Activated CD8-positive, alpha-beta memory T cell treated with anti-CD3 and anti-CD28 coated beads, Interleukin-2, amount 10 ng/mL, durations not matched to agents 7 days and 5 days (primary cell): ENCODE results near the gene TMEM120B. TPM values are rescaled to one million over a fixed set of nuclear protein-coding genes. Genes with fewer than 3 reads are reported as not detected.

Source experiments
- ATAC-seq: fragments of 150-1000 bp; cut with Tn5 transposase; one replicate; pipeline ENCODE4 v1.10.0; 2021; ENCODE audit warnings: moderate library complexity
- CTCF ChIA-PET: fragments of 350-600 bp; sonication (Branson Sonifier 250); formaldehyde crosslinking; loops from one replicate; lab custom pipeline; 2021; ENCODE audit warnings: antibody characterized with exemption; lab: Charles Lee
- DNase-seq: peaks from one replicate; pipeline ENCODE4 v3.0.0-alpha.2; 2020
- H3K27ac Mint-ChIP-seq: one replicate; pipeline ENCODE4 v1.8.0; 2021; ENCODE audit warnings: mild to moderate bottlenecking, mixed read lengths
- H3K27me3 Mint-ChIP-seq: one replicate; pipeline ENCODE4 v1.8.0; 2021; ENCODE audit warnings: mixed read lengths
- H3K36me3 Mint-ChIP-seq: one replicate; pipeline ENCODE4 v1.8.0; 2021; ENCODE audit warnings: mild to moderate bottlenecking, mixed read lengths
- H3K4me1 Mint-ChIP-seq: one replicate; pipeline ENCODE4 v1.8.0; 2021; ENCODE audit warnings: mixed read lengths
- H3K4me3 Mint-ChIP-seq: one replicate; pipeline ENCODE4 v1.8.0; 2021; ENCODE audit warnings: mild to moderate bottlenecking, moderate library complexity, mixed read lengths
- H3K9me3 Mint-ChIP-seq: one replicate; pipeline ENCODE4 v1.8.0; 2022; ENCODE audit warnings: low read depth, mixed read lengths
- total RNA-seq, 2 experiments: library from RNA; stranded (reverse); gene quantifications; one replicate each; pipeline ENCODE4 v1.2.3, GENCODE V29; 2021

Gene TMEM120B
- total RNA-seq, 2 experiments from 2014 or later, result 8.8 to 11.0 TPM

DNA sequence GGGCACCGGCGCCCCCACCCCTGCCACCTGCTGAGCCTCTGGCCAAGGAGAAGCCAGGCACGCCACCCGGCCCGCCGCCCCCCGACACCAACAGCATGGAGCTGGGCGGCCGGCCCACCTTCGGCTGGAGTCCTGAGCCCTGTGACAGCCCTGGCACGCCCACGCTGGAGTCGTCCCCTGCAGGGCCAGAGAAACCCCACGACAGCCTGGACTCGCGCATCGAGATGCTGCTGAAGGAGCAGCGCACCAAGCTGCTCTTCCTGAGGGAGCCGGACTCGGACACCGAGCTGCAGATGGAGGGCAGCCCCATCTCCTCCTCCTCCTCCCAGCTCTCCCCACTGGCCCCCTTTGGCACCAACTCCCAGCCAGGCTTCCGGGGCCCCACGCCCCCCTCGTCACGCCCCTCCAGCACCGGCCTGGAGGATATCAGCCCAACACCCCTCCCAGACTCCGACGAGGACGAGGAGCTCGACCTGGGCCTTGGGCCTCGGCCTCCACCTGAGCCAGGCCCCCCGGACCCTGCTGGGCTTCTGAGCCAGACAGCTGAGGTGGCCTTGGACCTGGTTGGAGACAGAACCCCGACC, 97.8 kb downstream of the TMEM120B start:
- peaks cover 56% of the 10 kb centered on the region for H3K4me1 Mint-ChIP-seq
- H3K27me3 Mint-ChIP-seq, result no peaks in the 10 kb centered on the region
- H3K9me3 Mint-ChIP-seq, result no peaks in the 10 kb centered on the region
- DNase-seq (no peak), ATAC-seq (no peak)
- no peak overlapping the region for H3K4me3 Mint-ChIP-seq
- CTCF ChIA-PET, result interaction anchor here (0.8 to 32.8 kb wide), 9 partner anchors 17 to 115 kb away, joined by 3 to 1678 read pairs (median 11); partner anchors contain the start of genes RHOF, SETD1B and TMEM120B
- peaks cover 39% of the 10 kb centered on the region for H3K36me3 Mint-ChIP-seq
- H3K27ac Mint-ChIP-seq, result no peak overlapping the region

DNA sequence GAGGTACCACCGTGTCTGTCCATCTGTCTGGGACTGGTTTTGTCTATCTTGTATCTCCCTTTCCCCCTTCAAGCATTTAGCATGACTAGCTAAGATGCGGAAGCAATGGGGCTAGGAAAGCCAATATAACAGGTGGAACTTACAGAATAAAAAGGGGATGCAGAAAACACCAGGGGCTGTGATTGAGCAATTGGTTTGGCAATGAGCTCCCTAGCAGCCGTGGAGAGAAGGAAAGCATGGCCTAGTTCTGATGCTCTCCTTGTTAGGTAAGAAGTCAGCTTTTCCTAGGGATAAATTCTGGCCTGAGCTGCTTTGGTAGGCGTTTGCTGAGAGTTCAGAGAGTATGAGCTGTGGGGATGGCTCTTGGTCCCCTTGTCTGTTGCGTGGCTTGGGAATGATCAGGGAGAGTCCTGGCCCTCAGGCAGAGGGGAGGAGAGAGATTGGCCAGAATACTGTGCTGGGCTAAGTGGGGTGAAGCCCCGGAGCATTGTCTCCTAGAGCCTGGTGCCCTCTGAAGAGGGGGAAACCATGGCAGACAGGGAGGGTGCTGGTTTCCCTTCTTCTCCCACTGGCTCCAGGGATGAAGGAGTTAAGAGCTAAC, 98.4 kb downstream of the TMEM120B start:
- Mint-ChIP-seq H3K9me3 (no peaks in the 10 kb centered on the region), H3K4me1 (peaks cover 53% of the 10 kb centered on the region), H3K36me3 (peaks cover 37% of the 10 kb centered on the region), H3K27ac (peak overlapping the region; percentile 66), H3K4me3 (peak overlapping the region; percentile 78), H3K27me3 (no peaks in the 10 kb centered on the region)
- no peak for ATAC-seq
- CTCF ChIA-PET, result interaction anchor here (0.6 to 32.8 kb wide), 19 partner anchors 10 to 271 kb away, joined by 3 to 1678 read pairs (median 4); partner anchors contain the start of genes PSMD9, RHOF, SETD1B and TMEM120B
- no peak for DNase-seq

DNA sequence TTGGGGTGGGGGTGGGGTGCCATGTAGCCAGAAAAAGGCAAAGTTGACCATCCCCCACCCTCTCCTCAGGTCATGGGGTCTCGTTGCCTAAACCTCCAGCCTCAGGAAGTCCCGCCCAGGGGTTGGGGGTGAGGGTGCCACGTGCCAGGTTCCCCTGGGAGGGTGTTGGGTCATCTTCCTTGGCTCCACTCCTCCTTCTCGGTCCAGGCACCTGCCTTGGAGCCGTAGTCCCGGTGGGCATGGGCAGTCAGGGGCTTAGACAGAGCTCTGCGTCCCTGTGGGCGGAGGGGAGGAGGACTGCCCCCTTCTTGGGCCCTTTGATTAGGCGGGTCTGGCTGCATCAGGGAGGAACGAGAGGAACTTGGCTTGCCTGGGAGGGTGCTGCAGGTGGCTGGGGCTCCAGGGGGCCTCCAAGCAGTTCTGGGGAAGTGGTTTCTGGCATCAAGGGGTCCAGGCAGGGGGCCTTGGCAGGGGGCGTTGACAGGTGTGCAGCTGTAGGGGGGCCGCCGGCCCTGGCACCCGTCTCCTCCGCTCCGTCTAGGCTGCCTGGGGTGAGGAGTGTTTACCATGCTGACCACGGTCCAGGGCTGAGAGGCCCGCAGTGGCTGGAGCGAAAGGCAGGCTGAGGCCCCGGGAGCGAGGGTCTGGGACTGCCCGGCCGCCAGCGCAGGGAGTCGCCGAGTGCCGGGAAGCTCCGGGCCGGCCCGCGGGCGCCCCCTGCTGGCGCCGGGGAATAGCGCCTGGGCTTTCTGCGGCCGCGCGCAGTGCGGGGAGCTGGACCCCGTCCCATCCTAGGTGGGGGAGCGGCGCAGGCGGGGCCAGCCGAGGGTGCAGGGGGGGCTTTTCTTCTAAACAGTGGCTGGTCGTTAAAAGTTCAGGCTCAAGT, 99.1 kb downstream of the TMEM120B start:
- peaks cover 46% of the 10 kb centered on the region for H3K4me1 Mint-ChIP-seq
- no peaks in the 10 kb centered on the region for H3K27me3 Mint-ChIP-seq
- peak; percentile 72 for DNase-seq
- H3K27ac Mint-ChIP-seq, result peak overlapping the region; percentile 58
- CTCF ChIA-PET, result interaction anchor here (0.6 to 32.8 kb wide), 28 partner anchors 9 to 428 kb away, joined by 3 to 1678 read pairs (median 4); partner anchors contain the start of genes PSMD9, RHOF, SETD1B and TMEM120B
- peak; percentile 89 for ATAC-seq
- H3K9me3 Mint-ChIP-seq, result no peaks in the 10 kb centered on the region
- peaks cover 38% of the 10 kb centered on the region for H3K36me3 Mint-ChIP-seq
- H3K4me3 Mint-ChIP-seq, result peak overlapping the region; percentile 78

DNA sequence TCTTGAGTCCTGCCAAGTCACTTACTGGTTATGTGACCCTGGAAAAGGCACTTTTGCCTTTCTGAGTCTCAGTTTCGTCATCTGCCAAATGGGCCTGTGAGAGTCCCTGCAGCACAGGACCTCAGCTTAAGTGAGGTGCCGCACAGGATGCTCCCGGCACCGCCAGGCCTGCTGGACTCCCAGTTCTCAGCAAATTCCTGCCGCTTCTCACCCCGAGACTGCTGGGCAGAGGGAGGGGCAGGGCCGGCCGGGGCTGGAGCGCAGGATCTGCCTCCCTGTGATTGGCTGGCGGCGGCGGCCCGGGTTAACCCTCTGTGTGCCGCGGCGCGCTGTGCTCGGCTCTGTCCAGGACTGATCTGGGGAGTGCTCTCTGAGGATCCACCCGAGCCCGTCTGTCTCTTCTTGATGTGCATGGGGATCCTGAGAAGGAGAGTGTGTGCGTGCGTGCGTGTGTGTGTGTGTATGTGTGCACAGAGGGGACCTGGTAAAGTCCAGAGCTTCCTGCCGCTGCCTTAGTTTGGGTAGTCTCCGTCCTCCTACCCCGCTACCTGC, 99.8 kb downstream of the TMEM120B start:
- Mint-ChIP-seq H3K27me3 (no peaks in the 10 kb centered on the region), H3K36me3 (peaks cover 37% of the 10 kb centered on the region), H3K9me3 (no peaks in the 10 kb centered on the region), H3K4me1 (peaks cover 39% of the 10 kb centered on the region), H3K27ac (peak overlapping the region; percentile 58), H3K4me3 (peak overlapping the region; percentile 78)
- CTCF ChIA-PET, result interaction anchor here (0.6 to 32.8 kb wide), 24 partner anchors 8 to 428 kb away, joined by 3 to 1678 read pairs (median 4); partner anchors contain the start of genes PSMD9, RHOF, SETD1B and TMEM120B
- DNase-seq, result peak; percentile 61
- ATAC-seq, result peak; percentile 61

DNA sequence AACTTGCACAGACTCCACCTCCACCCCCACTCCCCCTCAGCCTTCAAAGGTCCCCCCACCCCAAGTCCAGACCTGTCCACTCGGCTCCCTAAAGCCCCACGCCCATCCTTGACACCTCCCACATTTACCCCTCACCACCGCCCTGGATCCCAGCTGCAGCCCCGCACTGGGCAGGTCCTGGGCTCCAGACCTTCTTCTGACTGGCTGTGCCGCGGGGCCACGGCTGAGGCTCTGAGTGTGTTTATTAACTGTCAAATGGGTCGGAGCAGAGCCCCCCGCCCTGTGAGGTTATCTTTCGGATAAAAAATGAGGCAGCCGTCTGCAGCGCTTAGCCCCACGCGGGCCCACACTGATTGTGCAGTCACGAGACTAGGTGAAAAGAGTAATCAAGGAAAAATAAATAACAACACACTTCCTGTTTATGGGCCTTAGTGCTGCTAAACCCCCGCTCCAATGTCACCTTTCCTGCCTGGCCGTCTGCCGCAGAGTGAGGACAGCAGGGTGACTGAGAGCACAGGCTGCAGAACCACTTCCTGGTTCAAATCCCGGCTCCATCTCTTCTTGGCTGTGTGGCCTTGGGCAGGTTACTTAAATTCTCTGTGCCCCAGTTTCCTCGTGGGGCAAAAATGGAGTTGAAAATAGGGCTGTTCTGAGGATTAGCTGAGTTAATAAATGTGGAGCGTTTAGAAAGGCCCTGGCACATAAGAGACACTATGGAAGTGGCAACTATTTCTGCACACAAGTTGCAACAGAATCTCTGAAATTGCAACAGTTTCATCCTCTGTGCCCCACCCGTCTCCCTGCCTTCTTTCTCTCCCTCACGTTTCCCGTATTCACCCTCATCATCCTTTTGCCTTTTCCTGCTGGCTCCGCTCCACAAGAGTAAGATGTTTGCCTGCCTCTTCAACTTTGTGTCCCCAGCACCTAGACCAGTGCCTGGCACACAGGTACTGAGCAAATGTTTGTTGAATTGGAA, 100.7 kb downstream of the TMEM120B start:
- Mint-ChIP-seq H3K4me1 (peaks cover 37% of the 10 kb centered on the region), H3K27me3 (no peaks in the 10 kb centered on the region), H3K27ac (peak overlapping the region; percentile 58), H3K36me3 (peaks cover 44% of the 10 kb centered on the region), H3K9me3 (no peaks in the 10 kb centered on the region), H3K4me3 (peak overlapping the region; percentile 78)
- ATAC-seq (no peak), DNase-seq (peak; percentile 60)
- CTCF ChIA-PET, result interaction anchor here (1.3 to 32.8 kb wide), 8 partner anchors 14 to 118 kb away, joined by 3 to 1678 read pairs (median 14); partner anchors contain the start of genes RHOF, SETD1B and TMEM120B

DNA sequence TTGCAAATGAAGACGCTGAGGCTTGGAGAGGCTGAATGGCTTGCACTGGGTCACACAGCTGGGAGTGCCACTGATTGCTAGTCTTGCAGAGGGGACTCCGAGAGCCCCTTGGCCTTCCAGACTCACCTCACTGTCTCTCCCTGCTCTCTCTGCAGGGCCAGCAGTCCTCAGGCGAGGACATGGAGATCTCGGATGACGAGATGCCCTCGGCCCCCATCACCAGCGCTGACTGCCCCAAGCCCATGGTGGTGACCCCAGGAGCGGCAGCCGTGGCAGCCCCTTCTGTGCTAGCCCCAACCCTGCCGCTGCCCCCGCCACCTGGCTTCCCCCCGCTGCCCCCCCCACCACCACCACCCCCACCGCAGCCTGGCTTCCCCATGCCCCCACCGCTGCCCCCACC, 101.4 kb downstream of the TMEM120B start:
- H3K27ac Mint-ChIP-seq, result no peak overlapping the region
- no peak for DNase-seq
- peak overlapping the region; percentile 78 for H3K4me3 Mint-ChIP-seq
- H3K9me3 Mint-ChIP-seq, result no peaks in the 10 kb centered on the region
- H3K27me3 Mint-ChIP-seq, result no peaks in the 10 kb centered on the region
- peaks cover 35% of the 10 kb centered on the region for H3K4me1 Mint-ChIP-seq
- ATAC-seq, result no peak
- CTCF ChIA-PET, result interaction anchor here (32.8 kb wide), 1 partner anchor 32 kb away, joined by 1678 read pairs; the partner anchor contains the start of genes RHOF and SETD1B
- H3K36me3 Mint-ChIP-seq, result peaks cover 40% of the 10 kb centered on the region

DNA sequence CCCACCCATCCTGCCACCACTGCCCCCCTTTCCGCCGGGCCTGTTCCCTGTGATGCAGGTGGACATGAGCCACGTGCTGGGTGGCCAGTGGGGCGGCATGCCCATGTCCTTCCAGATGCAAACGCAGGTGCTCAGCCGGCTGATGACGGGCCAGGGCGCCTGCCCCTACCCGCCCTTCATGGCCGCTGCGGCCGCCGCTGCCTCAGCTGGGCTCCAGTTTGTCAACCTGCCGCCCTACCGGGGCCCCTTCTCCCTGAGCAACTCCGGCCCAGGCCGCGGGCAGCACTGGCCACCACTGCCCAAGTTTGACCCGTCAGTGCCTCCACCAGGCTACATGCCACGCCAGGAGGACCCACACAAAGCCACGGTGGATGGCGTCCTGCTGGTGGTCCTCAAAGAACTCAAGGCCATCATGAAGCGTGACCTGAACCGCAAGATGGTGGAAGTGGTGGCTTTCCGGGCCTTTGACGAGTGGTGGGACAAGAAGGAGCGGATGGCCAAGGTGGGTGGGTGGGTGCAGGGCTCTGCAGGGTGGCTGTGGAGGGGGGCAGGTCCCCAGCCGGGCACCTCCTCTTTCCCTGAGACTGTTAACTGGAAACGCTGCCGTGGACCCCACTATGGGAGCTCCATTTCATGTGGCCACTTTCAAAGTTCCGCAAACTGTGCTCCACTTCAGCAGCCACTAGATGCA, 102.0 kb downstream of the TMEM120B start:
- Mint-ChIP-seq H3K9me3 (no peaks in the 10 kb centered on the region), H3K27me3 (no peaks in the 10 kb centered on the region), H3K36me3 (peaks cover 38% of the 10 kb centered on the region), H3K4me1 (peaks cover 33% of the 10 kb centered on the region), H3K27ac (no peak overlapping the region), H3K4me3 (no peak overlapping the region)
- DNase-seq, result no peak
- no peak for ATAC-seq
- CTCF ChIA-PET, result interaction anchor here (1.7 to 2.4 kb wide), 2 partner anchors 17 to 20 kb away, joined by 7 to 22 read pairs; partner anchors contain the start of gene RHOF

DNA sequence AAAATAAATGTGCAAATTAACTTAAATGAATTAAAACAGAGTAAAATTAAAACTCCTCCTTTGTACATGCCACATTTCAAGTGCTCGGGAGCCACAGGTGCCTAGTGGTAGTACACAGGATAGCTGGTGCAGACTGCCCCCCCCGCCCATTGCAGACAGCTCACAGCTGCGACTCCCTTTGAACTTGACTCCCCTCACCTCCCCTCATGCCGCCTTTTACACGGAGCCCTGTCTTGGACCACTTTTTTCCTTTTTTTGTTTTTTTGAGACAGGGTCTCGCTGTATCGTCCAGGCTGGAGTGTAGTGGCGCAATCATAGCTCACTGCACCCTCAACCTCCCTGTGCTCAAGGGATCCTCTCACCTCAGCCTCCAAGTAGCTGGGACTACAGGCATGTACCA, 102.7 kb downstream of the TMEM120B start:
- CTCF ChIA-PET, result interaction anchor here (0.7 to 2.4 kb wide), 6 partner anchors 16 to 100 kb away, joined by 3 to 22 read pairs (median 4); partner anchors contain the start of gene RHOF
- no peak overlapping the region for H3K4me3 Mint-ChIP-seq
- DNase-seq (no peak), ATAC-seq (no peak)
- H3K9me3 Mint-ChIP-seq, result no peaks in the 10 kb centered on the region
- no peak overlapping the region for H3K27ac Mint-ChIP-seq
- H3K27me3 Mint-ChIP-seq, result no peaks in the 10 kb centered on the region
- peaks cover 31% of the 10 kb centered on the region for H3K4me1 Mint-ChIP-seq
- peaks cover 38% of the 10 kb centered on the region for H3K36me3 Mint-ChIP-seq

DNA sequence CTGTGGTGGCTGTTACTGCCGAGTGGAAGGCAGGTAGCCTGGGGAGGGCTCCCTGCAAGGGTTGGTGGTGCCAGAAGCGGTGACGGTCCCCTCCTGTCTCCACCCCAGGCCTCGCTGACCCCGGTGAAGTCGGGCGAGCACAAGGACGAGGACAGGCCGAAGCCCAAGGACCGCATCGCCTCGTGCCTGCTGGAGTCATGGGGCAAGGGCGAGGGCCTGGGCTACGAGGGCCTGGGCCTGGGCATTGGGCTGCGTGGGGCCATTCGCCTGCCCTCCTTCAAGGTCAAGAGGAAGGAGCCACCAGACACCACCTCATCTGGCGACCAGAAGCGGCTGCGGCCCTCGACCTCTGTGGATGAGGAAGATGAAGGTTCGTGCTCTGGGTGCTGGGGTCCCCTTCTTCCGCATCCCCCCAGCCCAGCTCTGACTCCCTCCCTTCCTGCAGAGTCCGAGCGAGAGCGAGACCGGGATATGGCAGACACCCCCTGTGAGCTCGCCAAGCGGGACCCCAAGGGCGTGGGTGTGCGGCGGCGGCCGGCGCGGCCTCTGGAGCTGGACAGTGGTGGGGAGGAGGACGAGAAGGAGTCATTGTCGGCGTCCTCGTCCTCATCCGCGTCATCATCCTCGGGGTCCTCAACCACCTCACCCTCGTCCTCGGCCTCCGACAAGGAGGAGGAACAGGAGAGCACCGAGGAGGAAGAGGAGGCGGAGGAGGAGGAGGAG, 104.5 kb downstream of the TMEM120B start:
- no peak for ATAC-seq
- Mint-ChIP-seq H3K9me3 (no peaks in the 10 kb centered on the region), H3K4me1 (peaks cover 18% of the 10 kb centered on the region), H3K27me3 (no peaks in the 10 kb centered on the region), H3K36me3 (peaks cover 36% of the 10 kb centered on the region), H3K4me3 (no peak overlapping the region), H3K27ac (no peak overlapping the region)
- DNase-seq, result no peak
- CTCF ChIA-PET, result interaction anchor here (2.4 kb wide), 1 partner anchor 23 kb away, joined by 22 read pairs; the partner anchor contains the start of gene RHOF

DNA sequence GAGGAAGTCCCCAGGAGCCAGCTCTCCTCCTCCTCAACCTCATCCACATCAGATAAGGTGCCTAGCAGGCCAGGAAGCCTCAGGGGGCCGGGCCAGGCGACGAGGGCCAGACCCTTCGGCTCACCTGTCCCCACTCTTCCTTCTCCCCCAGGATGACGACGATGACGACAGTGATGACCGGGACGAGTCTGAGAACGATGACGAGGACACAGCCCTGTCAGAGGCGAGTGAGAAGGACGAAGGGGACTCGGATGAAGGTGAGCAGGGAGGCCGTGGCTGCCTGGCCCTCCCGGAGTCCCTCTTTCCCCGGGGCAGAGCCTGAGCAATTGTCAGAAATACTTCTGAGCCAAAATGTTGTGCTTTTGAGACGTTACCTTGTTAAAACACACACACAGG, 105.1 kb downstream of the TMEM120B start:
- peaks cover 13% of the 10 kb centered on the region for H3K4me1 Mint-ChIP-seq
- DNase-seq (no peak), ATAC-seq (no peak)
- no peak overlapping the region for H3K27ac Mint-ChIP-seq
- no peaks in the 10 kb centered on the region for H3K9me3 Mint-ChIP-seq
- no peaks in the 10 kb centered on the region for H3K27me3 Mint-ChIP-seq
- H3K36me3 Mint-ChIP-seq, result peaks cover 36% of the 10 kb centered on the region
- no peak overlapping the region for H3K4me3 Mint-ChIP-seq
- CTCF ChIA-PET, result no interaction called here
